Coronary artery (tissue), 2 donors: ENCODE results near the gene MUC13.
A peak's percentile ranks its signal among the peaks of the same experiment; 100 is the strongest.

ENCODE experiments used
- DNase-seq: peaks from one replicate; pipeline ENCODE4 v3.0.0-alpha.2; 2017; ENCODE audit warnings: low spot score
- H3K27ac ChIP-seq, 2 donors: fragments of 200-600 bp; sonication (generic); one replicate each; pipeline ENCODE4 v1.5.1; 2016 to 2019
- H3K4me3 ChIP-seq: fragments of 200-600 bp; sonication (generic); 2 replicates; pipeline ENCODE4 v1.5.1; 2016; ENCODE audit warnings: mild to moderate bottlenecking, moderate library complexity
- TF ChIP-seq, protein P1 (sequence below): fragments of 200-600 bp; sonication (generic); IDR thresholded peaks from one replicate; pipeline ENCODE4 v1.5.1; 2019; ENCODE audit warnings: antibody characterized with exemption

Gene MUC13

DNA sequence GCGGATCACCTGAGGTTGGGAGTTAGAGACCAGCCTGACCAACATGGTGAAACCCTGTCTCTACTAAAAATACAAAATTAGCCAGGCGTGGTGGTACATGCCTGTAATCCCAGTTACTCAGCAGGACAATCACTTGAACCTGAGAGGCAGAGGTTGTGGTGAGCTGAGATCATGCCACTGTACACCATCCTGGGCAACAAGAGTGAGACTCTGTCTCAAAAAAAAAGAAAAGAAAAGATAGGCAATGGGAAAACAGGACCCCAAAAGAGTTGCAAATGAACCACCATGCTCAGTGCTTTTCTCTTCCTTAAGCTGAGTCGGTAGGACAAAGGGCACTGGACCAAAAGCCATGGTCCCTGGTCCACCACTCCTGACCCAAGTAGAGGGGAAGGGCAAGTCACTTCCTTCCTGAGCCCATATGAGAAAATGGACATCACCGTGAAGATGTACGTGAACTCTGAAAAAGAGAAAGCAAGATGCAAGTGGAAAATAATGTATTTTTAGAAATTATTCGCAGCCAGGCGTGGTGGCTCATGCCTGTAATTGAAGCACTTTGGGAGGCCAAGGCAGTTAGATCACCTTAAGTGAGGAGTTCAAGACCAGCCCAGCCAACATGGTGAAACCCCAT lies 50.0 kb downstream of the MUC13 start:
- H3K4me3 ChIP-seq: peak overlapping the region; percentile 93
- TF ChIP-seq, protein P1, sequence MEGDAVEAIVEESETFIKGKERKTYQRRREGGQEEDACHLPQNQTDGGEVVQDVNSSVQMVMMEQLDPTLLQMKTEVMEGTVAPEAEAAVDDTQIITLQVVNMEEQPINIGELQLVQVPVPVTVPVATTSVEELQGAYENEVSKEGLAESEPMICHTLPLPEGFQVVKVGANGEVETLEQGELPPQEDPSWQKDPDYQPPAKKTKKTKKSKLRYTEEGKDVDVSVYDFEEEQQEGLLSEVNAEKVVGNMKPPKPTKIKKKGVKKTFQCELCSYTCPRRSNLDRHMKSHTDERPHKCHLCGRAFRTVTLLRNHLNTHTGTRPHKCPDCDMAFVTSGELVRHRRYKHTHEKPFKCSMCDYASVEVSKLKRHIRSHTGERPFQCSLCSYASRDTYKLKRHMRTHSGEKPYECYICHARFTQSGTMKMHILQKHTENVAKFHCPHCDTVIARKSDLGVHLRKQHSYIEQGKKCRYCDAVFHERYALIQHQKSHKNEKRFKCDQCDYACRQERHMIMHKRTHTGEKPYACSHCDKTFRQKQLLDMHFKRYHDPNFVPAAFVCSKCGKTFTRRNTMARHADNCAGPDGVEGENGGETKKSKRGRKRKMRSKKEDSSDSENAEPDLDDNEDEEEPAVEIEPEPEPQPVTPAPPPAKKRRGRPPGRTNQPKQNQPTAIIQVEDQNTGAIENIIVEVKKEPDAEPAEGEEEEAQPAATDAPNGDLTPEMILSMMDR: no peak
- H3K27ac ChIP-seq: peak overlapping the region; percentile 50 to 98

DNA sequence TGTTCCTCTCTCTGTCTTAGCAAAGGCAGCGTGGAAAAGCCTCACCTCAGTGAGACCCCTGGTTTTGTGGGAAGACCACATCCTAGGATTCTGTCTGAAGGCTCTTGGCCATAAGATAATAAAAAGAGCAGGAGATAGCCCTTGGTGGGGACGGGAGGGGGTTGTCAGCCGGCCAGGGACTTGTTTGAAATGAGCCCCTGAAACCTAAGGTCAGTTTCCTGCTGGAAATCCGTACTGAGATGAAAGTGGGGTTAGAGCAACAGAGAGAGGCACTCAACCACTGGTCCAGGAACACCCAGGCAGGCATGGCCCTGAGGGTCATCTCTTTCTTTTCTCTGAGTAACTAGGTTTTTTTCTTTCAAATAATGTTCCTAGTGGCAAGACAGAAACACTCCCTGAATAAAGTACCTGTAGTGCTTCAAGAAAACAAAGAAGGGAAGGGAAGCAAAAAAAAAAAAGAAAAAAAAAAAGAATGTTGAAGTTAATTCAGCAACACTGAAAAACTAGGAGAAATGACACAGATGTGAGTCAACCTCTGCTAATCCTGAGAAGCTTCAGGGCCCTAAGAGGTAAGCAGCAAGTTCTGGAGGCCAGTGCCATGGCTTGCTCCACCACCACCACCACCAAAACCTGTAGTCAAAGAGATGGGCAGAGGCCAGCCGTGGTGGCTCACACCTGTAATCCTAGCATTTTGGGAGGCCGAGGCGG lies 50.6 kb downstream of the MUC13 start:
- TF ChIP-seq, protein P1: no peak
- Histone ChIP-seq H3K27ac (peak overlapping the region; percentile 43 to 75), H3K4me3 (peak overlapping the region; percentile 25)
- DNase-seq: no peak

More for the DNA sequence above, 50.0 kb downstream of the MUC13 start:
- no peak for DNase-seq

DNA sequence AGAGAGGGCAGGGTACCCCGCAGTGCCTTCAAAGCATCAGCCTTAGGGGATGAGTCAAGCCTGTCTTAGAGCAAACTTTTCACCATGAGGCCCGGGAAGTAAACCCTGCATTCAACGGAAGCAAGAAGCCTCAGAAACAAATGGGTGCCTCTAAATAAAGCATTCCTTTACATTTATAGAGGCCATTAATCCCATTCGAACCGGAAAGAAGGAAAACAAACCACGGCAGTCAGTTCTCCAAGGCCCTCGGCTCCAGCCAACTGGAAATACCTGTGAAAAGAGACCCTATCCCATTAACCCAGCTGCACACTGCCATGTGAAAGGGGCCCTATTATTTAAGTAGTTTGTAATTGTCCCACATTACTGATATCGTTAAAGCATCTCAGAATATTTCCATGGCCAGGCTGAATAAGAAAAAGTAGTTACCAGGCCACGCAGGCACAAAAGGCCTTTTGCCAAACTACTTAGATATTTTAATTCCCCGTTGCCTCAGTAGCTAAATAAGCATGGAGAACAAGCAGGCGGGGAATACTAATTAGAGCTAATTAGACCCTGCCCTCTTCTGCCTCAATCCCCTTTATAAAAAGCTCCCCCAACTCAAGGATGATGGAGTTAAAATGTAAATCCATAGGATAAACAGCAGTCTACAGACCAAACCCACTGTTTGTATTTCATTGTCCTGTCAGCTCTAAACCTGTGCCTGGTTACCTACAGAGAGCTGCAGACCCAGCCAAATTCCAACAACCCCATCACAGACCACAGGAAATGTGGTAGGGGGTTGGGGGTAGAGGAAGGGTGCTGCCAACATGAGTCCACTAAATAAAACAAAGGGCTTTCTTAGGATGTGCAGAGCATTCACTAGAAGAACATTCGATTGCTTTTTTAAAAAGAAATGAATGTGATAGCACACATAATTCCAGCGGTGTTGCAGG lies 51.5 kb downstream of the MUC13 start:
- H3K4me3 ChIP-seq: peak overlapping the region; percentile 25
- no peak for DNase-seq
- H3K27ac ChIP-seq: peak overlapping the region; percentile 43 to 75
- TF ChIP-seq, protein P1: no peak

DNA sequence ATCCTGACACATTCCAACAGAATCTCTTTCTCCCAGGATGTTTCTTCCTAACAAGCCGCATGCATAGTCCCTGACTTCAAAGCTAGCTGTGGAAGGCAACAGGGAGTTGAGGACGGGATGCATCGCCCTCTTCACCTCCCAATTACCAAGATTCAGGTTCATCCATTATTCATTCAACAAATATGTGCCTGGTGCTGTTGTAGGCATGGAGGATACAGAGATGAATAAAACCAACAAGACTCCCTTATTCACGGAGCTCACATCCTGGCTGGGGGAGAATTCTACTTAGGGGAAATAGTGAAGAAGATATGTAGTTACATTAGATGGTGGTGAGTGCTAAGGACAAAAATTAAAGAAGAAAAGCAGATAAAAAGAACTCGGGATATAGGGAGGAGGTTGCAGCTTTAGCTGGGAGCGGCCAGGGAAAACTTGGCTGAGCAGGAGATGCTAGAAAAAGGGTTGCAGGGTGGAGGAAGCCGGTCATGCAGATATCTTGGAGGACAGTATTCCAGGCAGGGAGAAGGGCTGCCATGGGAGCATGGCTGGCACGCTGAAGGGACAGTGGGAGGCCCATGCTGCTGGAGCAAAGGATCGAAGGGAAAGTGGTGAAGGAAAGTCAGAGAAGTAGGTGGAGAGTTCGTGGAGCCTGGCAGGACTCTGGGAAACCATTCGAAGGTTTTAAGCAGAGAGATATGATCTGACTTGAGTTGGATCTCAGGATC lies 52.4 kb downstream of the MUC13 start:
- DNase-seq: no peak
- peak overlapping the region; percentile 43 to 75 for H3K27ac ChIP-seq
- H3K4me3 ChIP-seq: peak overlapping the region; percentile 18
- TF ChIP-seq, protein P1: no peak

DNA sequence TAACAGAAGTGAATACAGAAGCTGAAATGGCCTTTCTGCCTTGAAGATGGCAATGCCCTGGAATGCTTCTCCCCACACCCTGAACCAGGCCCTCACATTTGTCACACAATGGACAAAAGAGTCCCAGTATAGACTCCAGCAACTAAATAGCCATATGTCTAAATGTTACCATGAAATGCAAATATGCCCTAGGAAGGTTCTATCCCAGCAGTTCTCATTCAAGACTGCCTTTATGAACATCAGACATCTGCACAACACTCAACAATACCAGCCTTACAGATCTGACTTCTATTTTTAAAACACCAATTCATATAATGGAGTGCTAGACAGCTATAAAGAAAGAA lies 55.2 kb downstream of the MUC13 start:
- DNase-seq: no peak
- TF ChIP-seq, protein P1: no peak
- peak overlapping the region; percentile 27 for H3K4me3 ChIP-seq
- H3K27ac ChIP-seq: peak overlapping the region; percentile 76 to 90

DNA sequence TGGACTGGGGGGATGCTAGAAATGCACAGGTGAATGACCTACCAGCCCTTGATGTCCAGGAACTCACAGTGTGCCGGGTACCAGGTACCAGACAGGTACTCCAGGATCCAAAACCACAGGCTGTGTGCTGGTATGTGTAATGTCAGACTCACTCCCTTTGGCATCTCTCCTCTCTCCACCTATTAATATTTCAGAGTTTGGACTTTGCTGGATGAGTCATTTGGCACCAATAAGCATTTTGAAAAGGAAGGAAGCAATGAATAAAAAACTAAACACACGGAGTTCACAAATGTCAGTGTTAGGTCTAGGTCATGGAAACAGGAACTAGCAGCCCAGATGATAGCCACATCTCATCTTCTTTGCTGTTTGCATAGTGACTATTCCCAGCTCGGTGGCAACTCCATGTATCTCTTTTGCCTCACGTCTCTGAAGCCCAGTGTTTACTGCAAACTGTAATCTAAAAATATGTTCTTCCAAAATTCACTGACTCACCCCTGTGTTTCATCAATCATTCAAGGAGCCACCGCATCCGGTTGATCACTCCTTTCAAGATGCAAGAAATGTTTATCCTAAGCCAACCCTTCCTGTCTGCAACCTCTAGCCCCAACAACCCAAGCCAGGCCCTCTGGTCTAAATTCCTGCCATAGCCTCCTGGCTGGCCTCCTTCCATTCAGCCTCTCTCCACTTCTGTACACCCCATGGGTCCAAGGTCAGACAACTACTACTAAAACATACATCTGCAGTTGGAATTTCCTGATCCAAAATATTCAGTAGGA lies 55.8 kb downstream of the MUC13 start:
- H3K4me3 ChIP-seq: peak overlapping the region; percentile 27
- peak; percentile 85 for DNase-seq
- TF ChIP-seq, protein P1: no peak
- H3K27ac ChIP-seq: peak overlapping the region; percentile 76 to 90
